GM21515 (cell line): ENCODE data around the gene TCERG1L.
"Not testable (repeated sequence)": the region's sequence is repeated elsewhere in the genome, so short reads cannot be mapped to it uniquely, and the experiment has no call there.

Source experiments
- ATAC-seq: cut with Tn5 transposase; IDR thresholded peaks from one replicate; pipeline ENCODE4 v1.9.1; 2021; ENCODE audit not compliant: unreplicated experiment

TCERG1L gene

DNA sequence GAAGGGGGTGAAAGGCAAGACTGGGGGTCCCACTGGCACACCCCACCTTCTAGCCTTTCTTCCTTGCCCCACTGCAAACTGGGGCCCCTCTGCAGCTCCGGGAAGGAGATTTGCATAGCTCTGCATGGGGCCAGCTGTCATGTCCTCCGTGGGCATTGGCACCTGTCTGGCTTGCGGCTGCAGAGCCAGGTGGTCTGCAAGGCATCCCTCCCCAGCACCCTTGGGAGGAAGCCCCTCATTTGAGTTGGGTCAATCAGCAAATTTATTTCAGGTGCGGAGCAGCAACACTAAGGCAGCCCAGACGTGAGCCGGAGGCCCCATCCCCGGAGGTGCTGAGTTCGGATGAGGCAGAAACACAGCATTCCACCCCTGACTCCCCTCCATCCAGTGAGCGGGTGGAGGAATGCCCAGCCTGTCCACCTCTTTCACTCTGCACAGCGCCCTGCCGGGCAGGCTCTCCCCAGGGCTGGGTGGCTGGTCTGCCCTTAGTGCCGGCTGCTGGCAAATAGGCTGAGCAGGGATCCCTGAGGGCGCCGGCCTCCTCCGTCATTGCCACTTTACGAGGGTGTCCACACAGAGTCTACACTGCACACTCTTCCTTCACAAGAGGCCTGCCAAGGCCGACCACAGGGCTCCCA is 143.2 kb downstream of the TCERG1L start:
- no peak for ATAC-seq

GRCh38 chr10:131167036-131167860 is 144.3 kb downstream of the TCERG1L start:
- no peak for ATAC-seq

- no peak for ATAC-seq
Observed at GRCh38 chr10:131166486-131166885, 145.0 kb downstream of the TCERG1L start.

GRCh38 chr10:131165092-131165491 is 146.4 kb downstream of the TCERG1L start:
- ATAC-seq = no peak

GRCh38 chr10:131162866-131163843 is 148.4 kb downstream of the TCERG1L start:
- ATAC-seq = no peak

DNA sequence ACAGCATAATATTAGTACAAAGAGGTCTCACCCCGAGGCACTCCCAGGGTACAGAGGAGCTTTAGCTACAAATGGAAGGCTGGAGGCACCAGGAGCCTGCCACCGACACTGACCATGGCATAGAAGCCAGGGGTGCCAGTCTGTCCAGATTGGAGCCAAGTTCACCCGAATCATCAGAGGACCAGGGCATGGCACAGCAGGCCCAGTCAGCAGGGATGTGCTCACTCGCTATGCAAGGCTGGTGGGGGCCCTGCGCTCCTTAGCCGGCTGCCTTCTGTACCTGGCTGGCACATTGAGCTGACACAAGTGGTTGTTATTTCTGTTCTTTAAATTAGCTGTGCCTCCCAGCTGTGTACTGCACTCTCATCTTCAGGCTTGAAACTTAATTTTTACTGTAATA is 149.3 kb downstream of the TCERG1L start:
- no peak for ATAC-seq

GRCh38 chr10:131161087-131161486 is 150.4 kb downstream of the TCERG1L start:
- no peak for ATAC-seq

DNA sequence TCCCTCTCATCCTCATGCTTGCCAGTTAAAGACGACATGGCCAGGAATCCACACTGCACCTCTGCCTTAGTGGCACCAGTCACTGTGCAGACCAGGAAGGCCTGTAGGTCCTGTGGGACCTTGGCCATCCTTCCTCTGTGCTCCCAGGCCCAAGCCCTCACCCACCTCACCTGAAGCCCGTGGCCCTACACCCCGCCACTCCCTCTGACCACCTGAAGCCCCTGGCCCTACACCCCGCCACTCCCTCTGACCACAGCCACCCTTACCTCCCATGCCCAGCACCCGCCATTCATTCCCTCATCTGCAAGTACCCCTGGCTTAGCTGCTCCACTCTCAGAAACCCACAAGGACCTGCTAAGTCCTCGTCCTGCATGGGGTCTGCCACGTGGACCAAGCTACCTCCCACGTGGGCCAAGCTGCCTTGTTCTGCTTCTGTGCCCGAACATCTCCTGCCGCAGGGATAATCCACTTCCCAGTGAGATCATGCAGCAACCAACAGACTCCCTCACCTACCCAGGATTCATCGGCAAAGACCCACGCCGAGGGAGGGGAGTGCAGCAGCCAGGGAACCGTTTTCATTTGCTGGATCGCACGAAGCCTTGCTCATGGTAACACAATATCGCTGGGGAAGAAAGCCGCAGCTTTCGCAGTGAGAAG is 151.2 kb downstream of the TCERG1L start:
- no peak for ATAC-seq

DNA sequence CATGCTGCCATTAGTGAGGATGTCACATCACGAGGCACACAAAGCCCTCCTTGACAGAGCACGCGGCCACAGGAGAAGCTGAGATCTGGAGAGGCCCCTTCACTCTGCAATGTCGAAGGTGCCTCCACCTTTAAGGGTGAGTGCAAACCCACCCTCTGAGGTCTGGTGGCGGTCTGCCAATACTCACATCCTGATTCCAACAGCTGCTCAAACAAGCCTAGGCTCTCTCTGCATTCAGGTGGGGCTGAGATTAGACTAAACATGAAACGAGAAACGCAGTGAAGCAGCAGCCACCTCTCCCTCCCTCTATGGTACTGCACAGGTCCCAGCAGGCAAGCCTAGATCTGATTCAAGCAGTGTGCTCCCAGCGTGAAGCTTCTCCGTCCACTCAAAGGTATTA is 151.8 kb downstream of the TCERG1L start:
- ATAC-seq = no peak

DNA sequence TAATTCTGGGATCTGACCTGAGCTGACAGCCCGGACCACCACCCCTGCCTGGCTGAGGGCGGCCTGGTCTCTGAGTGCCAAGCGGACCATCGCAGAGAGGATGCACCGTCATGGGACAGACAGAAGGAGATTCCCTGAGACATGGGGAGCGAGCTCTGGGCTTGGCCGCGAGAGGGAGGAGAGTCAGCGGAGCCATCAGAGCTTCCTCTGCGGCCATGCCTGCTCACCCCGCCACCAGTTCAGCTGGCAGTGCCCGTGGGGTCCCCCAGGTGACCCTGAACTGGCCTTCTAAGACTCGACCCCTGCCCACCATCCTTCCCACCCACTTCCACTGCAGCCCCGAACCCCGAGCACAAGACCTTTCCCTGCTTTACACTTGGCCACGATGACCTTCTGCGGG is 152.8 kb downstream of the TCERG1L start:
- ATAC-seq = no peak

GRCh38 chr10:131157899-131158298 is 153.6 kb downstream of the TCERG1L start:
- ATAC-seq = no peak

GRCh38 chr10:131155876-131156230 is 155.7 kb downstream of the TCERG1L start:
- ATAC-seq = no peak

DNA sequence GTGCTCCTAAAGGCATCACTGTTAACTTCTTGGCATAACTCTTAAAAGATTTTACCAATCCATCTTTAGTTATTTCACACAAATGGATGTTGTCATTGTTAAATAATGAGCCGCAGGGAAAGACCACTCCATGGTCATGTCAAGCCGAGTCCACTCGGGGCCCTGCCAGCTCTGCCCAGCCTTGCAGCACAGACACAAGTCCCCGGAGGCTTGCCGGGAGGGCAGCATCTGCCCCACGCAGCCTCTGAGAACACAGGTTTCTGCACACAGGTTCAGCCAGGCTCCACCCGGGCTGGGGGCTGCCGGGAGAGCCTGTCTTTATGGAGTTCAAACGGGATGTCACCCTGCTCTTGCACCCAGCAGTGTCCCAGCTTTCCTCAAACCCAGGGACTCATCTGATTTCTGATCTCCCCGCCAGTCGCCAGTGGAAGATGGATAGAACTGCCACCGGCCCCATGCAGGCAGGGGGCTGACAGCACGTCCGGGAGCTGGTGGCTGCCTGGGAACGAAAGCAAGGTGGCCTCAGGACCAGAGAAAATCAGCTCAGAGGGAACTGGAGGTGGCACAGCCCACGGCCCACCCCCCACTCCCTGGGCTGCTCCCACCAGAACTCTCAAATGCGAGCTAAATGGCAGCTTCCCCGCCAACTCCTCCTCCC is 156.2 kb downstream of the TCERG1L start:
- no peak for ATAC-seq

- no peak for ATAC-seq
Observed at GRCh38 chr10:131154306-131155025, 157.1 kb downstream of the TCERG1L start.

DNA sequence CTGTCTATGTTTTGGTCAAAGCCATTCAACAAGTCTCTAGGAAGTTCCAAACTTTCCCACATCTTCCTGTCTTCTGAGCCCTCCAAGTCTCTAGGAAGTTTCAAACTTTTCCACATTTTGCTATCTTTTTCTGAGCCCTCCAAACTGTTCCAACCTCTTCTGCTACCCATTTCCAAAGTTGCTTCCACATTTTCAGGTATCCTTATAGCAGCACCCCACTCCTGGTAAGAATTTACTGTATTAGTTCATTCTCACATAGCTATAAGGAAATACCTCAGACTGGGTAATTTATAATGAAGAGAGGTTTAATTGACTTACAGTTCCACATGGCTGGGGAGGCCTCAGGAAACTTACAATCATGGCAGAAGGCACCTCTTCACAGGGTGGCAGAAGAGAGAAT is 159.1 kb downstream of the TCERG1L start:
- not testable (repeated sequence) for ATAC-seq

- ATAC-seq = no peak
Observed at GRCh38 chr10:131150126-131150525, 161.4 kb downstream of the TCERG1L start.

DNA sequence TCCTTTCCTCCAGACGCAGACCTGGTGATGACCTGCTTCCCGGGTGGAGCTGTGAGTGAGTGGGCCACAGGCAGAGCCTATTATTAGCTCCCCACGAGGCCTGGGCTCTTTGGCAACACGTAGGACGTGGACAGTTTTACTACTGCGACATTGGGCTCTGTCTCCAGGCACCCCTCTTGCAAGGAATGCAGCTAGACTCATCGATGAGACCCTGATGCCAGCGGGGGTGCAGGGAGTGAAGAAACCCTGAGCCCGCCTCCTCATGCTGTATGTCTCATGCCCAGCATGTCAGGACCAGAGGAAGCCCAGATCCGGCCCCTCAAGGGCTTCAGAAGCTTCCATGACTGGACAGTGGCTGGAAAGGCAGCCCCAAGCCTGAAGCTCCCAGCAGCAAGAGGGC is 161.9 kb downstream of the TCERG1L start:
- no peak for ATAC-seq

DNA sequence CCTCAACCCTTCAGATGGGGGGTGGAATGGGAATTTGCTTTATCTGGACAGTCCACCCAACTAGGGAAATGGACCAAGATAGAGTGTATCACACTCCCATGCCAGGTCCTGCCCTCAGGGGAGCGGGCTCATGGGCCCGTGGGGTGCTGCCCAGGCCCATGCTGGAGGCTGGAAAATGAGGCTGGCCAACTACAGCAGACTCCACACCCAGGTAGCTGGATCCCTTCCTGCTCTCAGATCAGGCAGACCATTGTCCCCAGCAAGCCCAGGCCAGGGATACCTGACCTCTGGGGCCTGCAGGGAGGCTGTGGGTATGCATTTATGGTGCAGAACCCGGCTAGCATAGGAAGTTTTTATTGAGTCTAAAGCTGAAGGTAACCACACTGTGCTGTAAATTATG is 162.4 kb downstream of the TCERG1L start:
- no peak for ATAC-seq

- ATAC-seq = no peak
Observed at GRCh38 chr10:131148270-131148669, 163.3 kb downstream of the TCERG1L start.
